Activated CD8-positive, alpha-beta memory T cell treated with anti-CD3 and anti-CD28 coated beads, Interleukin-2, amount 10 ng/mL, durations not matched to agents 7 days and 5 days (primary cell): ENCODE measurements around the gene PELI2. TPM values are rescaled to one million over a fixed set of nuclear protein-coding genes. Genes with fewer than 3 reads are reported as not detected.

ENCODE experiments used
- ATAC-seq: fragments of 150-1000 bp; cut with Tn5 transposase; one replicate; pipeline ENCODE4 v1.10.0; 2021; ENCODE audit warnings: moderate library complexity
- CTCF ChIA-PET: fragments of 350-600 bp; sonication (Branson Sonifier 250); formaldehyde crosslinking; loops from one replicate; lab custom pipeline; 2021; ENCODE audit warnings: antibody characterized with exemption; lab: Charles Lee
- DNase-seq: peaks from one replicate; pipeline ENCODE4 v3.0.0-alpha.2; 2020
- H3K27ac Mint-ChIP-seq: one replicate; pipeline ENCODE4 v1.8.0; 2021; ENCODE audit warnings: mild to moderate bottlenecking, mixed read lengths
- H3K27me3 Mint-ChIP-seq: one replicate; pipeline ENCODE4 v1.8.0; 2021; ENCODE audit warnings: mixed read lengths
- H3K36me3 Mint-ChIP-seq: one replicate; pipeline ENCODE4 v1.8.0; 2021; ENCODE audit warnings: mild to moderate bottlenecking, mixed read lengths
- H3K4me1 Mint-ChIP-seq: one replicate; pipeline ENCODE4 v1.8.0; 2021; ENCODE audit warnings: mixed read lengths
- H3K4me3 Mint-ChIP-seq: one replicate; pipeline ENCODE4 v1.8.0; 2021; ENCODE audit warnings: mild to moderate bottlenecking, moderate library complexity, mixed read lengths
- H3K9me3 Mint-ChIP-seq: one replicate; pipeline ENCODE4 v1.8.0; 2022; ENCODE audit warnings: low read depth, mixed read lengths
- total RNA-seq, 2 experiments: library from RNA; stranded (reverse); gene quantifications; one replicate each; pipeline ENCODE4 v1.2.3, GENCODE V29; 2021

The PELI2 gene
- total RNA-seq, 2 experiments from 2014 or later, result 1.1 to 1.2 TPM

DNA sequence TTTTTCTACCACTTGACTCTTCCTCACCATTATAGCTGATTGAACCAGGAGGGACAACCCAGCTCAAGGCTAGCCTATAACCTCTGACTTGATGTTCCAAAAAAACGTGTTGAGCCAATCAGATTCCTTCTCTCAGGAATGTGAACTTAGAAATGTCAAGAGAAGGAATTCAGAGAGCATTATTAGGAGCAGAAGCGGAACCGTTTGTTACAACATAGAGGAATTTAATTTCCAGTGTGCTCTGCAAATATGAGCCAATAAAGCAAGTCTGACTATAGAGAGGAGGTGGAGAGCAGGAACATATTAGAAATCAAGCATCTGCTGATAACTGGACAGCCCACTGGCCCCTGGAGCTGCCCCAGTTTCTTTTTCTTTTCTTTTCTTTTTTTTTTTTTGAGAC is 15.3 kb upstream of the PELI2 start:
- DNase-seq (no peak), ATAC-seq (no peak)
- Mint-ChIP-seq H3K9me3 (no peaks in the 10 kb centered on the region), H3K4me1 (no peaks in the 10 kb centered on the region), H3K4me3 (no peak overlapping the region), H3K27ac (no peak overlapping the region), H3K27me3 (peaks cover 13% of the 10 kb centered on the region), H3K36me3 (no peaks in the 10 kb centered on the region)
- CTCF ChIA-PET, result no interaction called here

DNA sequence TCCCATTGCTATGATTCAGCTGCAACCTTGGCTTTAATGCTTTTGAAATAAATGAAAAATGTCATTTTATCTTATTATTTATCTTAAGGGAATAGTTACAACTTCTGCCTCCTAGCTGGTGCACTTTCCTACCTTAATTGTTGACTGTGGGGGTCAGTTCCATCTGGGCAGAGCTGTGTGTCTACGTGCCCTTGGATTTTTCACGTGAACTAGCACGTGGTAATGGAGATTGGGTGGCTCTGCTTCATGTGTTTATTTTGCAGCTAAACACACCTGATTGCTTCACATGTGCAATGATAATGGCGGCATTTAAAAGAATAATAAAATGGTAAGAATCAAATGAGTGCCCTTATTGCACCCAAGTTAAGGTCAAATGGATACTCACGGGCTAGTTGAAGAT is 10.6 kb upstream of the PELI2 start:
- no peak for ATAC-seq
- CTCF ChIA-PET, result interaction anchor here (1.6 kb wide), 1 partner anchor 367 kb away, joined by 4 read pairs; no protein-coding TSS in a partner anchor

GRCh38 chr14:56108057-56108456 is 10.2 kb upstream of the PELI2 start:
- no peaks in the 10 kb centered on the region for H3K4me1 Mint-ChIP-seq
- CTCF ChIA-PET, result no interaction called here
- DNase-seq, result no peak
- no peak overlapping the region for H3K4me3 Mint-ChIP-seq
- H3K36me3 Mint-ChIP-seq, result no peaks in the 10 kb centered on the region
- H3K27me3 Mint-ChIP-seq, result peaks cover 21% of the 10 kb centered on the region
- ATAC-seq, result no peak
- no peaks in the 10 kb centered on the region for H3K9me3 Mint-ChIP-seq
- H3K27ac Mint-ChIP-seq, result no peak overlapping the region

More for the DNA sequence above, 10.6 kb upstream of the PELI2 start:
- Mint-ChIP-seq H3K9me3 (no peaks in the 10 kb centered on the region), H3K4me1 (no peaks in the 10 kb centered on the region), H3K27me3 (peaks cover 18% of the 10 kb centered on the region), H3K4me3 (no peak overlapping the region), H3K36me3 (no peaks in the 10 kb centered on the region), H3K27ac (no peak overlapping the region)
- DNase-seq, result no peak

DNA sequence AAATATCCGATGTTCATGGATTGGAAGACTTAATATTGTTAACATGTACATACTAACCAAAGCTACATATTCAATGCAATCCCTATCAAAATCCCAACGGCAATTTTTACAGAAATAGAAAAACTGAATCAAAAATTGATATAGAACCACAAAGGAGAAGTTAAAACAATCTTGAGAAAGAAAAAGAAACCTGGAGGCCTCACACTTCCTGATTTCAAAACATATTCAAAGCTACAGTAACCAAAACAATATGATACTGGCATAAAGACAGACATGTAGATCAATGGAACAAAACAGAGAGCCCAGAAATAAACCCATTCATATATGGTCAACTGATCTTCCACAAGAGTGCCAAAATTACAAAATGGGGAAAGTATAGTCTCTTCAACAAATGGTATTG is 5.4 kb upstream of the PELI2 start:
- Mint-ChIP-seq H3K4me1 (peaks cover 7% of the 10 kb centered on the region), H3K4me3 (no peak overlapping the region), H3K27ac (no peak overlapping the region), H3K36me3 (no peaks in the 10 kb centered on the region), H3K9me3 (no peaks in the 10 kb centered on the region), H3K27me3 (peaks cover 48% of the 10 kb centered on the region)
- DNase-seq (no peak), ATAC-seq (no peak)
- CTCF ChIA-PET, result interaction anchor here (1.1 kb wide), 1 partner anchor 227 kb away, joined by 3 read pairs; no protein-coding TSS in a partner anchor

DNA sequence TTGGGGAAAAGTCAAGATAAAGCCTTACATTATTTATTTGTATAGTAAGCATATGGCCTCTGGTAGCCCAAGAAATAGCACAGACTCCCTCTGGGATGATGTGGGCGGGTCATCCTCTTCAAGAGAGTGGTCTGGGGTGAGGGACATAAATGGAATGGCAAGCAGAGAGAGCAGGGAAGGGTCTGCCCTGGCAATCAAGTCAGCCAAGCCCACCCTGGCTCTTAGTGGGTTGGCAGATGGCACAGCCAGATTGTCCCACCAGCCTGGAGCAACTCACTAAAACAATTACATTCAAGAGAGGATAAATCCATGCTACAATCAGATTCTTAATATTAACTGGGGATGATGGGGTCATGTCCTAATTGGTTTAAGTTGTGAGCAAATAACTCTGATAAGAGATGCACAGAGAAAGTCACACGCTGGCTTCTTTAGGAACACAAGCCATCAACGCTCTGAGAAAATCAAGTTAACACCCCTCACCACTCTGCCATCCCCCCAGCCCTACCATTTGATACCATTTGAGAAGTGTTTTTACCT is 2.8 kb upstream of the PELI2 start:
- no peak for DNase-seq
- Mint-ChIP-seq H3K4me1 (peaks cover 19% of the 10 kb centered on the region), H3K27ac (no peak overlapping the region), H3K36me3 (peaks cover 1% of the 10 kb centered on the region), H3K4me3 (no peak overlapping the region), H3K9me3 (no peaks in the 10 kb centered on the region), H3K27me3 (peaks cover 61% of the 10 kb centered on the region)
- CTCF ChIA-PET, result no interaction called here
- no peak for ATAC-seq

DNA sequence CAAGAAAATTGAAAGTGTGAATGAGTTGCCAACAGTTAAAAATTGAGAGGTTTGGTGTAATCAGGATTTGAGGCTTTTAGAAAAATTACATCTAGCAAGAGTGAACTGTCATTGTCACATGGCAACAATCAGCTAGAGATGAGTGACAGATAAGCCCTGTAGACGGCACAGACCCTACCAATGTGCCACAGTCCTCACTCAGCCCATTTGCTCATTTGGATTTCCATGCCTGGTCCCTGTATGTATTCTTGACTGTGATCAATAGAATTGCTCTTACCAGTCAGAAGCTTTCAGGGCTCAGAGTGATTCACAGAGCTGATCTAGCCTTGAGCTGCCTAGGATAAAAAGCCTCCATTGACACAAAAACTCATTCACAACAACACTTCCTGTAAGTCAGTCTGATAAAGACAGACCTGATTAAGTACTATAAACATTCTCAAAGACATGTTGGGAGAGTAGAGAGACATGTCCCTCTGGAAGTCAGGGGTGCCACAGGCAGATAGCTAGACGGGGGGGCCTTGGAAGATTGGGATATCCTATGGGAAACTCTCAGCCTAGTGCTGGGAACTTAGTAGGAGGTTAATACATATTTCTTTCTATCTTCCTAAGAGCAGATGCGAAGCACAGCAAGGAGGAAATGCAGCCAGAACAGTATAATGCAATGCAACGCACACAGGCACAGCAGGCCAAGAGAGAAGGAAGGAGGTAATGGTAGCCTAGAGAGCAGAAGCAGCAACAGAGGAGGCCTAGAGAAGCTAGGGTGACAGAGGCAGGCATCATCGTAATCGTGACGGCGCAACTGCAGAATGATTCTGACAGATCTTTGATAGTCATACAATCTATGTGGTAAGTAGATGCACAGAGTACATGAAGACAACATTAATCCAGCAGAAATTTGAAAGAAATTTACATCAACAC is 2.0 kb upstream of the PELI2 start:
- CTCF ChIA-PET, result no interaction called here
- peaks cover 62% of the 10 kb centered on the region for H3K27me3 Mint-ChIP-seq
- ATAC-seq (no peak), DNase-seq (no peak)
- H3K27ac Mint-ChIP-seq, result no peak overlapping the region
- no peaks in the 10 kb centered on the region for H3K9me3 Mint-ChIP-seq
- peaks cover 23% of the 10 kb centered on the region for H3K4me1 Mint-ChIP-seq
- H3K4me3 Mint-ChIP-seq, result no peak overlapping the region
- H3K36me3 Mint-ChIP-seq, result peaks cover 1% of the 10 kb centered on the region

GRCh38 chr14:56118611-56119181 is 485 bp downstream of the PELI2 start:
- H3K27me3 Mint-ChIP-seq, result peaks cover 56% of the 10 kb centered on the region
- DNase-seq, result no peak
- H3K27ac Mint-ChIP-seq, result no peak overlapping the region
- no peaks in the 10 kb centered on the region for H3K9me3 Mint-ChIP-seq
- CTCF ChIA-PET, result interaction anchor here (1.0 to 1.6 kb wide), 2 partner anchors 12 to 222 kb away, joined by 3 read pairs; no protein-coding TSS in a partner anchor
- peak overlapping the region; percentile 83 for H3K4me3 Mint-ChIP-seq
- ATAC-seq, result peak; percentile 46
- peaks cover 1% of the 10 kb centered on the region for H3K36me3 Mint-ChIP-seq
- H3K4me1 Mint-ChIP-seq, result peaks cover 26% of the 10 kb centered on the region

DNA sequence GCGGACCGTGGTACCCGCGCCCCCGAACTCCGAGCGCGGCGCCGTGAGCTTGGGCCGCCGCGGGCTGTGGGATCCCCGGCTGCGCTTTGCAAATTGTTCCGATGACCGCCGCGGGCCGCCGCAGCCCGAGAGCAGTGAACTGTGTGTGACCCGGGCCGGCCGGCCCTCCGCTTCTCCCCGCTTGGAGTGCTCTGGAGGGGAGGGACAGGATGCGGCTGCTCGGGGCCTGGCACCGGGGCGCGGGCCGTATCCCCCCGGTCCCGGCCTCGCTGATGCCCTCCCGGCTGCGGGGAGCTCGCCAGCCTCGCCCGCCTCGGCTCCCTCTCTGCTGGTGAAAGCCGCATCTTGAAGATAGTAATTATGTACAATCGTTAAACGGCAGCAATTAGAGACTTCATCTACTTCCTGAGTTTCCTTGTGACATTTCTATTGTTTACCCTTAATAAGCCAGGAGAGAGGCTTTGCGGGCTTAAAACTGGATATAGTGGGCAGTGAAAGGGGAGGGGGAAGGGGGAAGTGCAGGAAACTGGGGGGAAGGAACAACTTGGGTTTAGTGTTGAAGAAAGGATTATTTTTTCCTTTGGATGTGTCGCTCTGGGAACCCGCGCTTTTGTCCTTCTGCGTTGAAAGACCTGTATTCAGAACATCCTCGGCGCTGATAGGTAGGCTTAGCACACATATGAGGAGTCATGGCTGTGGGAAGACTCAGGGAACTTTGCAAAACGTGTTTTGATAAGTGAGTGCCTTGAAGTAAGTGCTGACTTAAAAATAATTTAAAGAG is 1.2 kb downstream of the PELI2 start:
- peak; percentile 22 for ATAC-seq

GRCh38 chr14:56120091-56120691 is 2.0 kb downstream of the PELI2 start:
- Mint-ChIP-seq H3K27me3 (peaks cover 53% of the 10 kb centered on the region), H3K4me3 (peak overlapping the region; percentile 71), H3K4me1 (peaks cover 26% of the 10 kb centered on the region), H3K27ac (no peak overlapping the region), H3K36me3 (peaks cover 1% of the 10 kb centered on the region), H3K9me3 (no peaks in the 10 kb centered on the region)
- ATAC-seq (no peak), DNase-seq (no peak)
- CTCF ChIA-PET, result no interaction called here

More for the DNA sequence above, 1.2 kb downstream of the PELI2 start:
- CTCF ChIA-PET, result interaction anchor here (1.6 kb wide), 1 partner anchor 13 kb away, joined by 3 read pairs; no protein-coding TSS in a partner anchor
- peak overlapping the region; percentile 71 for H3K4me3 Mint-ChIP-seq
- H3K9me3 Mint-ChIP-seq, result no peaks in the 10 kb centered on the region
- H3K27ac Mint-ChIP-seq, result no peak overlapping the region
- H3K4me1 Mint-ChIP-seq, result peaks cover 26% of the 10 kb centered on the region
- peak; percentile 51 for DNase-seq
- H3K36me3 Mint-ChIP-seq, result peaks cover 1% of the 10 kb centered on the region
- H3K27me3 Mint-ChIP-seq, result peaks cover 56% of the 10 kb centered on the region

DNA sequence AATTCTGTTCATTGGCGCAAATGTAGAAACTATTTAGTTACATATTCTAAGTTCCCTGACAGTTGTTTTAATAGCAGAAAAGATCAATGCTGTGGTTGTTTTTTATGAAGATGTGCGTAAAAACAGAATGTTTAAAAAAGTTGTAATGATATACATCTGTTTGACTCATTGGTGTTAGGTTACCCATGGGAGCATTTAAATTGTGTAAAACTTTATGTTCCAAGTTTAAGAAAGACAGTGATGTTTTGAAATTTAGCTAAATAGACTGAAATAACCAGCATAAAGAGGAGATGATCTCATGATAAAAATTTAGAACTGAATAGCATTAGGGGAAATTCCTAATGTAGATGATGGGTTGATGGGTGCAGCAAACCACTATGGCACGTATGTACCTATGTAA is 3.6 kb downstream of the PELI2 start:
- no peak overlapping the region for H3K4me3 Mint-ChIP-seq
- CTCF ChIA-PET, result no interaction called here
- DNase-seq (no peak), ATAC-seq (no peak)
- H3K36me3 Mint-ChIP-seq, result peaks cover 1% of the 10 kb centered on the region
- no peak overlapping the region for H3K27ac Mint-ChIP-seq
- peaks cover 22% of the 10 kb centered on the region for H3K4me1 Mint-ChIP-seq
- H3K27me3 Mint-ChIP-seq, result peaks cover 41% of the 10 kb centered on the region
- no peaks in the 10 kb centered on the region for H3K9me3 Mint-ChIP-seq

DNA sequence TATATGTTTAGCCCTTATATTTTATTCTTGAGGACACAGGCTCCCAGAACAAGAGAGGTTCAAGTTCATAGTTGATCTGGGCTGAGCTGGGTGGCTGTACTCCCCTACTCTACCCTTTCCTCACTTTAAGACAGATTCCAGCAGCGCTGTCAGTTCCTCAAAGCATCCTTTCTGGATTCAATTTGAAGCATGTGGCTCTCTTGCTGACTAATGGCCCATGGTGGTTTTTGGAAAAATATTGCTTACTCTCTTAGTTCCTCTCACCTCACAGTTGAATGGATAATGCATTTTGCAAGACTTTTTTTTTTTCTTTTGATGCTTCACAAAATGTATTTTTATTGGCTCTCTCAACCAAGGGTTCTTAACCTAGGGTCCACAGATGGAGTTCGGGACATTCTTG is 4.1 kb downstream of the PELI2 start:
- peaks cover 22% of the 10 kb centered on the region for H3K4me1 Mint-ChIP-seq
- CTCF ChIA-PET, result no interaction called here
- no peak overlapping the region for H3K27ac Mint-ChIP-seq
- H3K9me3 Mint-ChIP-seq, result no peaks in the 10 kb centered on the region
- no peak overlapping the region for H3K4me3 Mint-ChIP-seq
- H3K27me3 Mint-ChIP-seq, result peaks cover 37% of the 10 kb centered on the region
- DNase-seq (no peak), ATAC-seq (no peak)
- peaks cover 1% of the 10 kb centered on the region for H3K36me3 Mint-ChIP-seq

DNA sequence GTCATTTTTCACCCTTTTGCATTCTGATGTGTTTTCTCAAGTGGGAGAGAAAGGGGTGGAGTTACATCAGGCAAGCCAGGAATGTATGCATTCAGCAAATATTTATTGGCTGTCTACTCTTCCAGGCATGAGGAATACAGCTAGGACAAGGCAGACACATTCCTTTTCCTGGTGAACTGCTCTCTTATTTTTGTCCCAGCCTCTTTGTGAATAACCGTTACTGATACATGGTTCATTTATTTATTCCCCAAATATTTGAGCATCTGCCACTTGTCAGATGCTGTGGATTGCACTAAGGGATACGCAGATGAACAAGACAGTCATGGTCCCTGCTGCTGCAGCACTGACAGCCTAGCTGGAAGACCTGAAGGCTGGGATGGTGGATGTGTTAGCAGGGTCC is 6.1 kb downstream of the PELI2 start:
- no peak for ATAC-seq
- no peaks in the 10 kb centered on the region for H3K9me3 Mint-ChIP-seq
- no peak for DNase-seq
- H3K27ac Mint-ChIP-seq, result no peak overlapping the region
- no peak overlapping the region for H3K4me3 Mint-ChIP-seq
- peaks cover 33% of the 10 kb centered on the region for H3K27me3 Mint-ChIP-seq
- peaks cover 18% of the 10 kb centered on the region for H3K4me1 Mint-ChIP-seq
- CTCF ChIA-PET, result interaction anchor here (1.1 kb wide), 1 partner anchor 26 kb away, joined by 3 read pairs; no protein-coding TSS in a partner anchor
- H3K36me3 Mint-ChIP-seq, result peaks cover 1% of the 10 kb centered on the region
